ENCODE measurements around the gene BPHL.
A peak's percentile ranks its signal among the peaks of the same experiment; 100 is the strongest.

Gene BPHL

DNA sequence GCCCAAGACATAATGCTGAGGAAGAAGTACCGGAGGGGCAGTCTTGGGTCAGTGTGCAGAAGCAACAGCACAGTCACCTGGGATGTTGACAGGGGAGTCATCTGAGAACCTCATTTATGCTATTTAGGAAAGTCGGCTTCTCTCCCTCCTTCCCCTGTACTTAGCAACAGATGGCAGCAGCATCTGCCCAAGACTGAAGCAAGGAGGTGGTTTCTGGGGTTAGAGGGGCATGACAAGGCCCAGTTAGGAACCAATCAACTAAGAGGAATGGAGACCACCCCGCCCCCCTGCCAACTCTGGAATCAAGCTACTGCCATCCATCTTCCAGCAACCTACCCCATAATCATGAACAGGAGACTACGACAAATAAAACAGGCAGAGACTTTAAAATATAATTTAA lies 28.5 kb upstream of the BPHL start:
- Histone ChIP-seq H3K4me3 (ENCODE audit: low read length) (no peak overlapping the region), H3K36me3 (ENCODE audit: insufficient read depth, low read length) (peaks cover 19% of the 10 kb centered on the region), H3K4me1 (ENCODE audit: insufficient read depth, low read length) (no peaks in the 10 kb centered on the region), H3K27me3 (ENCODE audit: insufficient read depth, low read length) (no peaks in the 10 kb centered on the region), H2AFZ (ENCODE audit: low read depth, low read length) (no peak overlapping the region), H3K9me3 (ENCODE audit: low read length) (no peaks in the 10 kb centered on the region)

DNA sequence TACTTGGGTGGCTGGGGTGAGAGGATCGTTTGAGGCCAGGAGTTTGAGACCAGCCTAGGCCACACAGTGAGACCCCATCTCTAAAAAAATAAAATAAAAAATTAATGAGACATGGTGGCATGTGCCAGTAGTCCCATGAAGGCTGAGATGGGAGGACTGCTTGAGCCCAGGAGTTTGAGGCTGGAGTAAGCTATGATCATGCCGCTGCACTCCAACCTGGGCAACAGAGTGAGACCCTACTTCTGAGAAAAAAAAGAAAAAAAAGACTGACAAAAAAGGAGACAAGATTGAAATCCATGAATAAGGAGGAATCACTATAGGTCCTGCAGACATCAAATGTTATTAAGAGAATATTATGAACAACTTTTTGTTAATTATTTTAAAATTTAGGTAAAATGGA lies 23.7 kb upstream of the BPHL start:
- Histone ChIP-seq H3K27me3 (ENCODE audit: insufficient read depth, low read length) (no peaks in the 10 kb centered on the region), H3K4me3 (ENCODE audit: low read length) (no peak overlapping the region), H2AFZ (ENCODE audit: low read depth, low read length) (no peak overlapping the region), H3K36me3 (ENCODE audit: insufficient read depth, low read length) (peaks cover 27% of the 10 kb centered on the region), H3K9me3 (ENCODE audit: low read length) (no peaks in the 10 kb centered on the region), H3K4me1 (ENCODE audit: insufficient read depth, low read length) (no peaks in the 10 kb centered on the region)

DNA sequence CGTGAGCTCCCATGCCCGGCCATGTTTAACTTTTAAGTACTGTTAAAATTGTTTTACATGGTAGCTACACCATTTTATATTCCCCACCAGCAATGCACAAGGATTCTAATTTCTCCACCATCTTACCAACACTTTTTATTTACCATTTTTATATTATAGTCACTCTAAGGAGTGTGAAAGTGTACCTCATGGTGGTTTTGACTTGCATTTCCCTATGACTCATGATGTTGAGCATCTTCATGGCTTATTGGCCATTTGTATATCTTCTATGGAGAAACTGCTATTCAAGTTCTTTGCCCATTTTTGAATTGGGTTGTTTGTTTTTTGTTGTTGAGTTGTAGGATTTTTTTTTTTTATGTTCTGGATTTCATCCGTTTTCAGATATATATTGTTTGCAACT lies 15.6 kb upstream of the BPHL start:
- Histone ChIP-seq H3K27me3 (ENCODE audit: insufficient read depth, low read length) (no peaks in the 10 kb centered on the region), H2AFZ (ENCODE audit: low read depth, low read length) (no peak overlapping the region), H3K4me1 (ENCODE audit: insufficient read depth, low read length) (no peaks in the 10 kb centered on the region), H3K9me3 (ENCODE audit: low read length) (no peaks in the 10 kb centered on the region), H3K4me3 (ENCODE audit: low read length) (no peak overlapping the region), H3K36me3 (ENCODE audit: insufficient read depth, low read length) (peaks cover 50% of the 10 kb centered on the region)

DNA sequence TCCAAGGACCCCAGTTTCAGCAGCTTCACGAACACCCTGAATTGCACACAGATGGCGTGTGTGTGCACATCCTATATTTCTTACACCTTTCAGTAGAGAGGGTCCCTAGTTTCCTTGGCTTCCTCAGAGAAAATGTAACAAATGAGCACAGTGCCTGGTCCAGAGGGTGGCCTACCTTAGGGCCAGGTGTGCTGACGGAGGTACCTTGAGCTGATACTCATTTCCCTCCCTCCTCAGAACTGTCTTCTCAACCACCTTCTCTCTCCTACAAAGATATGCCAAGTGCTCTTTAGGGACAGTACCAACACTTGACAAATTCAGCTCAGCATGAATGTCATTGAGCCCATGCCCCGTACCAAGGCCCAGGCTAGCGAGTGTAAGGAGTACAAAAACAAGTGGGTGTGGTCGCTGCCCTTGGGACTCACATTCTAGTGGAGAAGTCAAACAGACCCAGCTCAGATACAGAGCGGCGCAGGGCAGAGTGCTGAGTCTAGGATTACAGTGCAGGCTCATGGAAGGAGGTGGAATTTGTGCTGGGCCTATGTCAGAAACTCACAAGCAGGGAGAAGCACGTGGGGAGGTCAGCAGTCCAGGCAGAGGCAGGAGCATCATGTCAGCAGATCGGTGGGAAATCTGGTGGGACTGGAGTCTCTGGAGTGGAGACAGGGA lies 9.6 kb upstream of the BPHL start:
- H3K36me3 ChIP-seq (ENCODE audit: insufficient read depth, low read length), result peaks cover 43% of the 10 kb centered on the region
- no peak overlapping the region for H2AFZ ChIP-seq (ENCODE audit: low read depth, low read length)
- no peak overlapping the region for H3K4me3 ChIP-seq (ENCODE audit: low read length)
- H3K9me3 ChIP-seq (ENCODE audit: low read length), result no peaks in the 10 kb centered on the region
- no peaks in the 10 kb centered on the region for H3K4me1 ChIP-seq (ENCODE audit: insufficient read depth, low read length)
- H3K27me3 ChIP-seq (ENCODE audit: insufficient read depth, low read length), result no peaks in the 10 kb centered on the region

DNA sequence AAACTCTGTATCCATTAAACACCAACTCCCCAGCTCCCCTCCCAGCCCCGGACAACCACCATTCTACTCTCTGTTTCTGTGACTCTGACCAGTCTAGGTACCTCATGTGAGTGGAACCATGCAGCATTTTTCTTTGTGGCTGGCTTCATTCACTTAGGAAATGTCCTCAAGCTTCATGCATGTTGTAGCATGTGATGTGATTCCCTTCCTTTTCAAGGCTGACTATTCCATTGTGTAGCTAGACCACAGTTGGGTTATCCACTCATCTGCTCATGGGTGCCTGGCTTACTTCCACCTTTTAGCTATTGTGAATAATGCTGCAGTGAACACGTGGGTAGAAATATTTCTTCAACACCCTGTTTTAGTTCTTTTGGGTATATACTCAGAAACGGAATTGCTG lies 8.8 kb upstream of the BPHL start:
- Histone ChIP-seq H3K9me3 (ENCODE audit: low read length) (no peaks in the 10 kb centered on the region), H3K4me3 (ENCODE audit: low read length) (no peak overlapping the region), H3K36me3 (ENCODE audit: insufficient read depth, low read length) (peaks cover 35% of the 10 kb centered on the region), H3K4me1 (ENCODE audit: insufficient read depth, low read length) (no peaks in the 10 kb centered on the region), H3K27me3 (ENCODE audit: insufficient read depth, low read length) (no peaks in the 10 kb centered on the region), H2AFZ (ENCODE audit: low read depth, low read length) (no peak overlapping the region)

DNA sequence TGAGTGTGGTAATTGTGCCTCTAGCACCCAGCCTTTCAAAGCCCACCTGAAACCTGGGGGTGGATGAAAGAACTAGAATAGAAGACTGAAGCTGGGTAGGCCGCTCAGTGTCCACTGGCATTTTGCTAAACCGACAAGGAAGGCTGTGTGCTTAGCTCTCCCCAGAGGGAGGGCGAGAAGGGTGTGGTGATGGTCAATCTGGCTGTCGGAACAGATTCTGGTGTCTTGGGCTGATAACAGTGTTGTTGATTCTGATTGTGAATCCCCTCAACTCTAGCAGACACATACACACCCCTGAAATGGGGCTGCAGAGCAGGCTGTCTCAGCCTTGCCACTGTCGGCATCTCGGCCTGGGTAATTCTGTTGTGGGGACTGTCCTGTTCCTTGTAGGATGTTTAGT lies 4.1 kb upstream of the BPHL start:
- H3K9me3 ChIP-seq (ENCODE audit: low read length), result no peaks in the 10 kb centered on the region
- no peaks in the 10 kb centered on the region for H3K27me3 ChIP-seq (ENCODE audit: insufficient read depth, low read length)
- peaks cover 14% of the 10 kb centered on the region for H3K36me3 ChIP-seq (ENCODE audit: insufficient read depth, low read length)
- H3K4me1 ChIP-seq (ENCODE audit: insufficient read depth, low read length), result peaks cover 15% of the 10 kb centered on the region
- no peak overlapping the region for H3K4me3 ChIP-seq (ENCODE audit: low read length)
- H2AFZ ChIP-seq (ENCODE audit: low read depth, low read length), result no peak overlapping the region

DNA sequence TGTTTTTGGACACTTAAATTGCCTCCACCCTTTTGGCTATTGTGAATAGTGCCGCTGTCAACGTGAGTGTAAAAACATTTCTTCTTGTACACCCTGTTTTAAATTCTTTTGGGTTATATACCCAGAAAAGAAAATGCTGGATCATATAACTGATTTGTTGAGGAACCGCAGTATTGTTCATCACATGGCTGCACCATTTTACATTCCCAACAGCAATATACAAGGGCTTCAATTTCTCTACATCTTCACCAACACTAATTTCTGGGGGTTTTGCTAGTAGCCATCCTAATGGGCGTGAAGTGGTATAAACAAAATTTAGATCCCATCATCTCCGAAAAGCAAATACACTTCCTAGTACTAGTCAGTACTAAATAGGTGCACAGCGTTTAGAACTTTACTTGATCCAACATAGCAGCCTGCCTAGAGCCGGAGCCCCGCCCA lies 579 bp upstream of the BPHL start:
- Histone ChIP-seq H3K4me3 (ENCODE audit: low read length) (peak overlapping the region; percentile 83), H3K9me3 (ENCODE audit: low read length) (no peaks in the 10 kb centered on the region), H3K27me3 (ENCODE audit: insufficient read depth, low read length) (no peaks in the 10 kb centered on the region), H3K4me1 (ENCODE audit: insufficient read depth, low read length) (peaks cover 21% of the 10 kb centered on the region), H2AFZ (ENCODE audit: low read depth, low read length) (peak overlapping the region; percentile 97), H3K36me3 (ENCODE audit: insufficient read depth, low read length) (peaks cover 9% of the 10 kb centered on the region)

DNA sequence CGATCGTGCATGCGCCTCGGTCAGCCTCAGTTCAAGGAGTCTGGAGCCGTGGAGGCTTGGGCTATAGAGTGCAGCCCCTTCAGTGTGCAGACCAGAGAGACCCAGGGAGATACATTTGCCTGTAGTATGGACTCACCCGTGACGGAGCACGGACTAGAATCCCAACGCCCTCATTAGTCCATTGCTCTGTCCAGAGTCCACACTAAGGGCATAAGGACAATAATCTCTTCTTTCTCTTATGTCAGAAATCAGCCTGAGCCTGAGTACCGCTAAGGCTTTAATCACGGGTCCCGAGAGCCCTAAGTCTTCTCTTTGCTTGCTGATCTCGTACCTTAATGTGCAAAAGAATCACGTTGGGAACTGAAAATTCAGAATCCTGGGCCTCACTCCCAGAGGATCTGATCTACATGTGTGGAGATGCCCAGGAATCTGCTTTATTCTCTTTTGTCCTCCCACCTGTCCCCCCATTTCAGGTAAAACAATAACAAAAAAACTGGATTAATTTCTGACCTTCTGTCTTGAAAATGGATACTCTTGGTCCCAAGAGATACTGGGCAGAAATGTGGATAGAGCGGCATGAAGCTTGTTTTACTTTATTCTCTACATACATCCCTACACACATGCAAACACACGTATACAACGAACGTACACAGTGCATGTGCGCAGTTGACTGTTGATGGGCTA lies 671 bp downstream of the BPHL start:
- peaks cover 4% of the 10 kb centered on the region for H3K36me3 ChIP-seq (ENCODE audit: insufficient read depth, low read length)
- H3K4me3 ChIP-seq (ENCODE audit: low read length), result peak overlapping the region; percentile 83
- no peaks in the 10 kb centered on the region for H3K27me3 ChIP-seq (ENCODE audit: insufficient read depth, low read length)
- H3K4me1 ChIP-seq (ENCODE audit: insufficient read depth, low read length), result peaks cover 21% of the 10 kb centered on the region
- H2AFZ ChIP-seq (ENCODE audit: low read depth, low read length), result peak overlapping the region; percentile 63
- H3K9me3 ChIP-seq (ENCODE audit: low read length), result no peaks in the 10 kb centered on the region

DNA sequence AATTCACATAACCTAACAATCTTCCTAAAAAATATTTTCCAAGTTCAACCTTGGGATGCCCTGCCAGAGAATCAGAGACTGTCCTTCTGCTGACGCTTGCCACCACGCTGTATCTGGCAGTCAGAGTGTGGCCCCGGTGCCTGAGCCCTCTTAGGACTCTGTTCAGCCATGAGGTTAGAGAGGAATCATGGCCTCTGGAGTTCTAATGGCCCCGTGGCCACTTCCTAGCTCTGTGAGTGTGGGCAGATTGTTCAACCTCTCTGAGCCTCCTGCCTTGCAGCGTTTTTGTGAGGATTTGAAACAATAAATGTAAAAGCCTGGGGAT lies 2.2 kb downstream of the BPHL start:
- Histone ChIP-seq H2AFZ (ENCODE audit: low read depth, low read length) (no peak overlapping the region), H3K27me3 (ENCODE audit: insufficient read depth, low read length) (no peaks in the 10 kb centered on the region)

DNA sequence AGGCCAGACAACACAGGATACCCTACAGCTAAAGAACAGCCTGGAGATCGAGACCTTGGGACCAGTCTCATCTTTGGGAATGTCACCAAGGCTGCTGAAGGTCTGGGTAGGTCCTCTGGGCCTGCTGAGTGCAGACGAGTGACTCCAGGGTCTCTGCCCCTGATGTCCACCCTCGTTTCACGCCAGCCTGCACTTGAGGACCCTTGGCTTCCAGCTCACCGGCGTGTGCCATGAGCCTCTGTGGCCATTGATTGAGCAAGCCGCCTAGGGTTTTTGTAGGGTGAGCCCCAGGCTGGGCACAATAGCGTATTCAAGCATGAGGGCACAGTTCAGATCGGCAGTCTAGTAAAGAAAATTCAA lies 4.3 kb downstream of the BPHL start:
- no peaks in the 10 kb centered on the region for H3K9me3 ChIP-seq (ENCODE audit: low read length)
- no peaks in the 10 kb centered on the region for H3K36me3 ChIP-seq (ENCODE audit: insufficient read depth, low read length)
- no peak overlapping the region for H2AFZ ChIP-seq (ENCODE audit: low read depth, low read length)

More for the DNA sequence above, 2.2 kb downstream of the BPHL start:
- Histone ChIP-seq H3K4me3 (ENCODE audit: low read length) (no peak overlapping the region), H3K4me1 (ENCODE audit: insufficient read depth, low read length) (peaks cover 21% of the 10 kb centered on the region), H3K36me3 (ENCODE audit: insufficient read depth, low read length) (no peaks in the 10 kb centered on the region), H3K9me3 (ENCODE audit: low read length) (no peaks in the 10 kb centered on the region)

DNA sequence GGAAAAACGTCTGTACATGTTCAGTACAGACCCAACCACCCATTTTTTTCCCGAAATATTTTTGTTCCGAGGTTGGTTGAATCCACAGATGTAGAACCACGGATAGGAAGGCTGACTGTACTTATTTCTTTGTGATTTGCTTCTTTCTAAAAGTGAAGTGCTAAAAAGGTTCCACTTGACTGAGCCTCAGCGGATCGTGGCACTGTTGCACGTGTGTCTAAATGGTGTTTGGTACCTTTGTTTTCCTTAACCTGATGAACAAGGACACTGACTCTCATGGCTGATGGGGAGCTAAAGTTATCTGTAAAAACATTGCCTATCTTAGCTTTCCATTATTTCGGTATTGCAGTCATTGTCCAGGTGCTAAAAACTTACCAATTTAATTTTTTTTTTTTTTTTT lies 6.2 kb downstream of the BPHL start:
- H3K4me1 ChIP-seq (ENCODE audit: insufficient read depth, low read length), result peaks cover 4% of the 10 kb centered on the region
- H3K27me3 ChIP-seq (ENCODE audit: insufficient read depth, low read length), result no peaks in the 10 kb centered on the region
- H3K4me3 ChIP-seq (ENCODE audit: low read length), result no peak overlapping the region
- H2AFZ ChIP-seq (ENCODE audit: low read depth, low read length), result no peak overlapping the region
- H3K36me3 ChIP-seq (ENCODE audit: insufficient read depth, low read length), result peaks cover 11% of the 10 kb centered on the region
- H3K9me3 ChIP-seq (ENCODE audit: low read length), result no peaks in the 10 kb centered on the region

More for the DNA sequence above, 4.3 kb downstream of the BPHL start:
- Histone ChIP-seq H3K27me3 (ENCODE audit: insufficient read depth, low read length) (no peaks in the 10 kb centered on the region), H3K4me3 (ENCODE audit: low read length) (no peak overlapping the region), H3K4me1 (ENCODE audit: insufficient read depth, low read length) (peaks cover 10% of the 10 kb centered on the region)

DNA sequence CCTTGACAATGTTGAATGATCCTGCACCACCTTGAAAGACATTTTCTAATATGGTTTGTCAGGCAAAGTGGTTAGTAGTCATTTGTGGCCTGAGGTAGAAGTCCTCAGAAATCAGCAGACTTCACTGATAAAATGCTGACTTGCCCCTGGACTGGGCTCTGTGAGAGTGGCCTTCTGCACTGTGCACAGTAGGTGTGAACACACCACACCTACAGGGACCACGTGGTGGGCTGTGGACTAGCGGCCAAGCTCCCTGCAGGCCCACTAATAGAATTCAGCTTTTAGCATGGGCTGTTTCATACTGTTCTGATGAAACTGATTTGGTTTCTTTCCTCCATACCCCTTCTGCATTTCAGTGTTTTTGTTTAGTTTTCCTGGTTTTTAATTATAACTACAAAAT lies 7.3 kb downstream of the BPHL start:
- Histone ChIP-seq H3K4me3 (ENCODE audit: low read length) (no peak overlapping the region), H3K4me1 (ENCODE audit: insufficient read depth, low read length) (peaks cover 3% of the 10 kb centered on the region), H3K9me3 (ENCODE audit: low read length) (no peaks in the 10 kb centered on the region), H3K36me3 (ENCODE audit: insufficient read depth, low read length) (peaks cover 20% of the 10 kb centered on the region), H3K27me3 (ENCODE audit: insufficient read depth, low read length) (no peaks in the 10 kb centered on the region), H2AFZ (ENCODE audit: low read depth, low read length) (no peak overlapping the region)

DNA sequence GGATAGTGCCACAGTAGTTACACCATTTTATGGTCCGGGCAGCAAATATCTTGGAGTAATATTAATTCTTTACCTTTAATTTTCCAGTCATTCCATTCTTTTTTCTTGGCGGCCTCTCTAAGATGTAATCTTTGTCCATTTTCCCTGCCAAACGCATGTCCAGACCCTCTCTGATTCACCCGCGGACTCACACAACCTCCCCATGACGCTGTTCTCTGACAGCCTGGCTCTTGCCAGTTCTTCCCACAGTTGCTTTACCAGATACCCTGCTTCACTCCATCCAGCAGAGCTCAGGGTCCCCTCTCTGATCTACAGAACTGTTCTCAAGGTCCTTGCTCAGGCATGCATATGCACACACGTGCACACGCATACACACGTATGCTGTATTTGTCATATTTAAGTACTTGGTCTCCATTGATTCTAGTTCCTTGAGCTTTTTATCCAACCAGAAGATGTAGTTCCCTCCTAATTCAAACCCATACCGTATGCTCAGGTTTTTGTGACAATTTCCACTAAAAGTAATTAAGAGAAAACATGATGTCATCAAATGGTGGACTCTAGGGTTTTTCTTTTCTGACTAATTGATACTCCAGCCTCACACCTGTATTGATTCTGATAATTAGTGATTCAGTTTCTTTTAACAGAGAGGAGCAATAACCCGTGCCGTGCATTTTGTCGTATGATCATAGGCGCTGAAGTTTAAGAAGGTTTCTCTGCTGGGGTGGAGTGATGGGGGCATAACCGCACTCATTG lies 10.0 kb downstream of the BPHL start:
- H3K27me3 ChIP-seq (ENCODE audit: insufficient read depth, low read length), result no peaks in the 10 kb centered on the region
- peaks cover 41% of the 10 kb centered on the region for H3K36me3 ChIP-seq (ENCODE audit: insufficient read depth, low read length)
- no peaks in the 10 kb centered on the region for H3K9me3 ChIP-seq (ENCODE audit: low read length)
- H3K4me1 ChIP-seq (ENCODE audit: insufficient read depth, low read length), result no peaks in the 10 kb centered on the region
- H3K4me3 ChIP-seq (ENCODE audit: low read length), result no peak overlapping the region
- H2AFZ ChIP-seq (ENCODE audit: low read depth, low read length), result no peak overlapping the region

Measured in neuron (in vitro differentiated cells).